ENCODE results near the gene RHBG.

RHBG gene

DNA sequence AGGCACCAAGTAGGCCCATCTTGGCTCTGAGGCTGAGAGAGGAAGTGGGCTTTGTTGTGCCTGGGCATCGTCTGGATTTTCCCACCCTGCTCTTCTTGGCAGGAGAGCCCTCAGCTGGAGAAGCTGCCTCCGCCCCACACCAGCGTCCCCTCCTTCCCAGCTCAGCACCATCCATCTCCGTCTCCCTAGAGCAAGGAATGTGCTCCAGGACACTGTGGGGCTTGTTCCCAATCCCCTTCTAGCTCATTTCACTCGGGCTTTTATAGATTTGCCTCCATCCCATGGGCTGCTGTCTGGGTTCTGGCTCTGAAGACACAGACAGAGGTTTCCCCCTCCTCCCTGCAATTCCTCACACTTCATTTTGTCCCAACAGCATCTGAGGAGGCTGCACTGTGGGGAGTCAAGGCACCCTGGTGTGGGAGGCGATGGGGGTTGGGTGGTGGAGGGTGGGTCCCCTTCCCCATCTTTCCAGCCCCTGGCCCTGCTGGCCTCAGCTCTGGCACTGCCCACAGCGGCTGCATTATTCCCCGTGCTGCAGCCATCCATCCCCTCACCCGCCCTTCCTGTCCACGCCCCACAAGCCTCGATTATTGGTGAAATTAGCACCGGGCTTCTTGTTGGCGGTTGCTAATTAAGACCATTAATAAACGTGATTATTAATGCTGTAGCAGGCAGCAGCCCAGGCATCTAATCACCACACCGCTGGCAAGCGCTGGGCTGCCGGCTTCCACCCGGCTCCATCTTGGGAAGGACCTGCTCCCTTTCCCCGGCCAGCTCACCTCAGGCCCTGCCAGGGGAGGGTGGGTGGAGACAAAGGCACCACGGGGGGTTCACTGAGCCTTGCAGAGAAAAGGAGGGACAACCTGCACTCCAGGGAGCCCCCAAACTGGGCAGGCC, 21.7 kb downstream of the RHBG start:
- no peak for DNase-seq (ENCODE audit: low read depth)
- TF ChIP-seq, protein P1, sequence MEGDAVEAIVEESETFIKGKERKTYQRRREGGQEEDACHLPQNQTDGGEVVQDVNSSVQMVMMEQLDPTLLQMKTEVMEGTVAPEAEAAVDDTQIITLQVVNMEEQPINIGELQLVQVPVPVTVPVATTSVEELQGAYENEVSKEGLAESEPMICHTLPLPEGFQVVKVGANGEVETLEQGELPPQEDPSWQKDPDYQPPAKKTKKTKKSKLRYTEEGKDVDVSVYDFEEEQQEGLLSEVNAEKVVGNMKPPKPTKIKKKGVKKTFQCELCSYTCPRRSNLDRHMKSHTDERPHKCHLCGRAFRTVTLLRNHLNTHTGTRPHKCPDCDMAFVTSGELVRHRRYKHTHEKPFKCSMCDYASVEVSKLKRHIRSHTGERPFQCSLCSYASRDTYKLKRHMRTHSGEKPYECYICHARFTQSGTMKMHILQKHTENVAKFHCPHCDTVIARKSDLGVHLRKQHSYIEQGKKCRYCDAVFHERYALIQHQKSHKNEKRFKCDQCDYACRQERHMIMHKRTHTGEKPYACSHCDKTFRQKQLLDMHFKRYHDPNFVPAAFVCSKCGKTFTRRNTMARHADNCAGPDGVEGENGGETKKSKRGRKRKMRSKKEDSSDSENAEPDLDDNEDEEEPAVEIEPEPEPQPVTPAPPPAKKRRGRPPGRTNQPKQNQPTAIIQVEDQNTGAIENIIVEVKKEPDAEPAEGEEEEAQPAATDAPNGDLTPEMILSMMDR (IDR thresholded peaks at IDR 0.05; ENCODE audit: control insufficient read depth, extremely low read depth, insufficient read depth), result no peak

DNA sequence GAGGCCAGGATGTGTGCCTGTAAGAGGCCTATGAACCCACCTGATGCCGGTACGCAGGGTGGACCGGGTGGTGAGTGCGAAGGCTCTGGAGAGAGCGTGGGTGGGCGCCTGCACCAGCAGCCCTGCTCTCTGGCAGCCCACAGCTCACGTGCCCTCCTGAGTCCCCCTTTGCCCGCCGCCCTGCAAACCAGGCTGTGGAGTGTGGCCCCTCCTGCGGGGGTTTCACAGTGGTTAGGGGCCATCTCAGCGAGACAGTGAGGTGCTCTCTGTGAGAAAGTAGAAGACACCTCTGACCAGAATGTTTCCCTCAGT, 22.3 kb downstream of the RHBG start:
- no peak overlapping the region for H3K4me3 ChIP-seq (ENCODE audit: low read depth, low read length)
- TF ChIP-seq, protein P1 (IDR thresholded peaks at IDR 0.05; ENCODE audit: control insufficient read depth, extremely low read depth, insufficient read depth), result no peak
- no peak for DNase-seq (ENCODE audit: low read depth)

More for the DNA sequence above, 21.7 kb downstream of the RHBG start:
- no peak overlapping the region for H3K4me3 ChIP-seq (ENCODE audit: low read depth, low read length)

DNA sequence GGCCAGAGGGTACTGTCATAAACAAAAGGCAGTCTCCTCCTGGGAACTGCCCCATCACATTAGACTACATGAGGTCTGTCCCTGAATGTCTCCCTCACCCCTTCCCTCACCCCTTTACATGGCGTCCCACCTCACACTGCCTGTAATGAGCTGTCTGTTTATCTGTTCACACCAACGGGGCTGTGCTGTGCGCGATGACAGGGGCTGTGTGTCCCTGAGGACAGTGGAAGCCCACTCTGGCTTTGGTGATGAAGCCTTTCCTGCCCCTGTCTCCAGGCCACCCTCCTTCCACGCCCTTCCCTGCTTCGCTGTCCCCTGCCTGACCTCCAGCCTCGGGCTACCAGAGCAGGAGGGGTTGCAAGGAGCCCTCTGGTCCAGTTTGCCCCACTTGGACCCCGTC, 22.7 kb downstream of the RHBG start:
- no peak for DNase-seq (ENCODE audit: low read depth)
- TF ChIP-seq, protein P1 (IDR thresholded peaks at IDR 0.05; ENCODE audit: control insufficient read depth, extremely low read depth, insufficient read depth), result no peak
- H3K4me3 ChIP-seq (ENCODE audit: low read depth, low read length), result no peak overlapping the region

DNA sequence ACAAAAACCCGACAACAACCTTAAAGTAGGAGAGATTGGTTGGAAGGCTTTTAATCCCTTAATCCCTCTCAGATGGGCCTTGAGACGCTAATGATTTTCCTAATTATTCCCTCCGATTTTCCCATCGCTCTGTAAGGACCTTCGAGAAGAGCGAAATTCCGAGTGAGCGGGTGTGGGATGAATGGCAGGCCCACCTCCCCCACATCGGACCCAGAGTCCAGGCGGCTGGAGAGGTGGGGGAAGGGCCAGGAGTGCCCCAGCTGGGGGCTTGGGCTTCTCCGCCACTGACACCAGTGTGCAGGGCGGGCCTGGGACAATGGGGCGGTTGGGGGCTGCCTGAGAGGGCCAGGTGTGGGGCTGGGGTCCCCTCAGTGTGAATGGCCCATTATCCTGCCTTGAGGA, 23.4 kb downstream of the RHBG start:
- no peak overlapping the region for H3K4me3 ChIP-seq (ENCODE audit: low read depth, low read length)
- no peak for DNase-seq (ENCODE audit: low read depth)
- TF ChIP-seq, protein P1 (IDR thresholded peaks at IDR 0.05; ENCODE audit: control insufficient read depth, extremely low read depth, insufficient read depth), result no peak

DNA sequence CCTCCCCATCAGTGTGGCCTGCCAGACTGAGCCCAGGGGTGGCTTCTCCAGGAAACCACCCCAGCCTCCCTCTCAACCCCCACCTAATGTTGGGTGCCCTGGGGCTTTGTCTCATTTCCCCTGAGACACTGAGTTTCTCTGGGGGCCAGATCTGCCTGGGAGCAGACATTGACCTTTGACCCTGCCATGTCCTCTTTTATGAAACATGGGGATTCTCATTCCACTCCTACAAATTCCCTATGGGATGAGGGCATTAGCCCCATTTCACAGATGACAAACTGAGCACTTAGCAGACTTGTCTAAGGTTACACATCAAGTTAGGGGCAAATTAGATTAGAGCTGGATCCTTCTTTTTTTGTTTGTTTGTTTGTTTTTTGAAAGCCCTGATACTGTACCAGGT, 24.1 kb downstream of the RHBG start:
- TF ChIP-seq, protein P1 (IDR thresholded peaks at IDR 0.05; ENCODE audit: control insufficient read depth, extremely low read depth, insufficient read depth), result no peak
- DNase-seq (ENCODE audit: low read depth), result no peak
- no peak overlapping the region for H3K4me3 ChIP-seq (ENCODE audit: low read depth, low read length)

DNA sequence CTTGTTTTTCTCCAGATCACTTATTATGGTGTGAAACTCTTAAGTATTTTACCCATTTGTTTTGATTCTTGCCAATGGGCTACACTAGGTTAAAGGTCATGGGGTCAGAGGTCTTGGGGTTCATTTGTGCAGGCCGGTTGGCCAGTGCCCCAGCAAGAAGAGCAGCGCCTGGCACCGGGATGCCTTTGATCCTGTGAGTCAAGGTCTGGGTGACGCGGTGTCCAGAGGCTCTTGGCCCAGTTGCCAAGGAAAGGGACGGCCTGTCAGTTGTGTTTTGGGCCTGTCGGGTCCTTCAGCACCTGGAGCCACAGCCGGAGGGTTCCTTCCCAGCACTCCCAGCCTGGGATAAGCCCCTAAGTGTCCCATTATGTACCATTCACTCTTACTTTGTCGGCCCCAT, 25.1 kb downstream of the RHBG start:
- TF ChIP-seq, protein P1 (IDR thresholded peaks at IDR 0.05; ENCODE audit: control insufficient read depth, extremely low read depth, insufficient read depth), result no peak
- DNase-seq (ENCODE audit: low read depth), result no peak
- H3K4me3 ChIP-seq (ENCODE audit: low read depth, low read length), result no peak overlapping the region

Measured in LNCaP clone FGC (cell line).